ENCODE measurements around the gene TBC1D7. TPM values are rescaled to one million over a fixed set of nuclear protein-coding genes. Genes with fewer than 3 reads are reported as not detected.
A peak's percentile ranks its signal among the peaks of the same experiment; 100 is the strongest.

Gene TBC1D7
- total and polyA plus RNA-seq, 12 donors, result 17.3 to 42.6 (median 28.1) TPM

GRCh38 chr6:13287104-13287503 is 41.2 kb downstream of the TBC1D7 start:
- H3K9me3 ChIP-seq, result peaks cover 0 to 19% (median 8%) of the 10 kb centered on the region in 11 donors
- no peak overlapping the region for H3K27ac ChIP-seq
- WGBS, 2 donors, result 90 to 97% methylated on average over 7 of the region's 7 CpGs
- intact Hi-C loops (cut with DNase I), result loop anchor here in 1 of 10 donors (10.0 kb wide), 1 partner anchor 92 kb away; no protein-coding TSS in a partner anchor
- H3K4me3 ChIP-seq, result no peak overlapping the region
- H3K27me3 ChIP-seq, result no peaks in the 10 kb centered on the region
- peaks cover 0 to 85% (median 23%) of the 10 kb centered on the region in 9 donors for H3K36me3 ChIP-seq
- H3K4me1 ChIP-seq, result peaks cover 0 to 10% (median 0%) of the 10 kb centered on the region in 9 donors
- DNase-seq, result no peak
- TF ChIP-seq CTCF (IDR thresholded peaks at IDR 0.05), result no peak
- no peak for ATAC-seq

DNA sequence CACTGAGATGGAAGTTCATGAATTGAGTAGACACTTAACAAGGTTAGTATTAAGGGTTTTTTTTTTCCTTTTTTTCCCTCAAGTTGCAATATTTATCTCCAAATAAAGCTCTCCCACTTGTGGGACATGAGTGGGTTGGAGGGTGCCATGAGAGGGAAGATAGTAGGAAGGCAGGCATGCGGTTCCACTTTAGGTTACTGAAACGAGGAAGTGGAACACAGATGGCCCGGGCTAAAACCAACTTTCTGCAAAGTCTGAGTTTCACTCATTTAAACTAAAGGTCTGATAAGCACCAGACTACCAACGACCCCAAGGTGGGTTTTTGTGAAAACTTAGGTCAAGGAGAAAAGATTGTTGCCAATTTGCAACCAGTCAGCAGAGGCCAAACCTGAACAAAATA is 42.2 kb downstream of the TBC1D7 start:
- peaks cover 0 to 10% (median 0%) of the 10 kb centered on the region in 9 donors for H3K4me1 ChIP-seq
- ATAC-seq, result peak in 1 of 8 donors; percentile 32
- H3K36me3 ChIP-seq, result peaks cover 0 to 84% (median 20%) of the 10 kb centered on the region in 9 donors
- H3K4me3 ChIP-seq, result no peak overlapping the region
- peaks cover 0 to 19% (median 8%) of the 10 kb centered on the region in 11 donors for H3K9me3 ChIP-seq
- intact Hi-C loops (cut with DNase I), result loop anchor here in 1 of 10 donors (10.0 kb wide), 1 partner anchor 91 kb away; no protein-coding TSS in a partner anchor
- 80 to 84% methylated on average over 4 of the region's 4 CpGs for WGBS, 2 donors
- TF ChIP-seq CTCF (IDR thresholded peaks at IDR 0.05), result no peak
- H3K27ac ChIP-seq, result no peak overlapping the region
- no peak for DNase-seq
- H3K27me3 ChIP-seq, result no peaks in the 10 kb centered on the region

GRCh38 chr6:13285705-13286104 is 42.6 kb downstream of the TBC1D7 start:
- TF ChIP-seq CTCF (IDR thresholded peaks at IDR 0.05), result no peak
- Histone ChIP-seq H3K36me3 (peaks cover 0 to 83% (median 20%) of the 10 kb centered on the region in 9 donors), H3K4me1 (peaks cover 0 to 10% (median 0%) of the 10 kb centered on the region in 9 donors), H3K9me3 (peaks cover 0 to 19% (median 8%) of the 10 kb centered on the region in 11 donors), H3K27ac (no peak overlapping the region), H3K4me3 (no peak overlapping the region), H3K27me3 (no peaks in the 10 kb centered on the region)
- no peak for ATAC-seq
- intact Hi-C loops (cut with DNase I), result loop anchor here in 1 of 10 donors (10.0 kb wide), 1 partner anchor 91 kb away; no protein-coding TSS in a partner anchor
- 92 to 94% methylated on average over 2 of the region's 2 CpGs for WGBS, 2 donors
- DNase-seq, result no peak

DNA sequence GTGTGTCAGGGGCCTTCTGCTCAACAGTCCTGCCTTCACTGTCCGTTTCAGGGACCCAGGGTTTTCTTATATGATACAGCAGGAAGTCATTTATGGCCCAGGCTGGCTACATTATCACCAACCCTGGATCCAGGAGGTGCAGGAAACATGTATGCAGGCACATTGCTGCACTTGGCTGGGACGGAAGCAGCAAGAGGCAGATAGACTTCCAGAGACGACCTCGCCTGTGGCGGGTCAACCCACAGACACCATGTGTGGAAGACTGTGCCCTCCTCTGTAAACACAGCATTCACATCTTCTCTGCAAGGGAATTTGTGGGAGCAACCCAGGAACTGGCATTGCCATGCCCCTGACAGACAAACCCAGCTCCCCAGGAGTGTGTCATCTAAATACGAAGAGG is 43.7 kb downstream of the TBC1D7 start:
- peaks cover 0 to 85% (median 20%) of the 10 kb centered on the region in 9 donors for H3K36me3 ChIP-seq
- H3K4me1 ChIP-seq, result peaks cover 0 to 10% (median 0%) of the 10 kb centered on the region in 9 donors
- no peaks in the 10 kb centered on the region for H3K27me3 ChIP-seq
- peaks cover 0 to 19% (median 8%) of the 10 kb centered on the region in 11 donors for H3K9me3 ChIP-seq
- 79 to 86% methylated on average over 6 of the region's 6 CpGs for WGBS, 2 donors
- intact Hi-C loops (cut with DNase I), result loop anchor here in 1 of 10 donors (10.0 kb wide), 1 partner anchor 90 kb away; no protein-coding TSS in a partner anchor
- no peak for DNase-seq
- H3K27ac ChIP-seq, result no peak overlapping the region
- H3K4me3 ChIP-seq, result no peak overlapping the region
- ATAC-seq, result no peak
- TF ChIP-seq CTCF (IDR thresholded peaks at IDR 0.05), result no peak
